GM23338 (cell line): ENCODE results near the gene MON2. TPM values are rescaled to one million over a fixed set of nuclear protein-coding genes. Genes with fewer than 3 reads are reported as not detected.

Experiments used
- ATAC-seq: fragments of 200-7000 bp; cut with Tn5 transposase; 3 replicates; pipeline ENCODE4 v1.9.1; 2020
- DNase-seq: peaks from one replicate; pipeline ENCODE4 v3.0.0-alpha.2; 2015; ENCODE audit warnings: low spot score
- H2AFZ ChIP-seq: fragments of 200-600 bp; sonication (generic); 2 replicates; pipeline ENCODE4 v1.8.0; 2016; ENCODE audit warnings: antibody characterized with exemption, mild to moderate bottlenecking, moderate library complexity
- H3F3A ChIP-seq: fragments of 200-600 bp; sonication (generic); replicated peaks from 2 replicates; pipeline ENCODE4 v1.8.0; 2017; ENCODE audit warnings: antibody characterized with exemption, mixed run types, low read depth
- H3K27ac ChIP-seq: fragments of 200-600 bp; sonication (generic); 2 replicates; pipeline ENCODE4 v1.6.1; 2016; ENCODE audit warnings: low read depth
- H3K27me3 ChIP-seq: fragments of 200-600 bp; sonication (generic); 2 replicates; pipeline ENCODE4 v1.8.0; 2016; ENCODE audit warnings: mild to moderate bottlenecking, mixed run types, moderate library complexity; ENCODE audit not compliant: insufficient read depth
- H3K36me3 ChIP-seq: fragments of 200-600 bp; sonication (generic); 2 replicates; pipeline ENCODE4 v1.8.0; 2016; ENCODE audit warnings: mild to moderate bottlenecking; ENCODE audit not compliant: insufficient read depth
- H3K4me1 ChIP-seq: fragments of 200-600 bp; sonication (generic); 2 replicates; pipeline ENCODE4 v1.8.0; 2016; ENCODE audit warnings: mild to moderate bottlenecking, moderate library complexity; ENCODE audit not compliant: insufficient read depth
- H3K4me2 ChIP-seq: fragments of 200-600 bp; sonication (generic); 2 replicates; pipeline ENCODE4 v1.7.1; 2017; ENCODE audit warnings: mixed run types
- H3K4me3 ChIP-seq: fragments of 200-600 bp; sonication (generic); 2 replicates; pipeline ENCODE4 v1.6.1; 2016; ENCODE audit warnings: mixed run types
- H3K79me2 ChIP-seq: fragments of 200-600 bp; sonication (generic); replicated peaks from 2 replicates; pipeline ENCODE4 v1.8.0; 2017; ENCODE audit warnings: mild to moderate bottlenecking; ENCODE audit not compliant: insufficient read depth
- H3K9me2 ChIP-seq: fragments of 200-600 bp; sonication (generic); 2 replicates; pipeline ENCODE4 v1.8.0; 2017; ENCODE audit not compliant: insufficient read depth
- H4K20me1 ChIP-seq: fragments of 200-600 bp; sonication (generic); replicated peaks from 2 replicates; pipeline ENCODE4 v1.8.0; 2017; ENCODE audit warnings: mild to moderate bottlenecking; ENCODE audit not compliant: insufficient read depth
- H3K27ac Mint-ChIP-seq: 2 replicates; pipeline ENCODE4 v1.8.0; 2020; ENCODE audit warnings: inconsistent platforms, mild to moderate bottlenecking, moderate library complexity, mixed read lengths
- H3K27me3 Mint-ChIP-seq: 3 replicates; pipeline ENCODE4 v1.8.0; 2022; ENCODE audit warnings: low read depth, mild to moderate bottlenecking, moderate library complexity, mixed read lengths, inconsistent platforms; ENCODE audit not compliant: insufficient read depth, poor library complexity
- H3K36me3 Mint-ChIP-seq: 3 replicates; pipeline ENCODE4 v1.8.0; 2021; ENCODE audit warnings: low read depth, mild to moderate bottlenecking, inconsistent platforms, moderate library complexity, mixed read lengths
- H3K4me1 Mint-ChIP-seq: 3 replicates; pipeline ENCODE4 v1.8.0; 2020; ENCODE audit warnings: mild to moderate bottlenecking, inconsistent platforms, mixed read lengths
- H3K4me3 Mint-ChIP-seq: 3 replicates; pipeline ENCODE4 v1.8.0; 2021; ENCODE audit warnings: moderate library complexity, mild to moderate bottlenecking, inconsistent platforms, mixed read lengths
- H3K9me3 Mint-ChIP-seq: 3 replicates; pipeline ENCODE4 v1.8.0; 2020; ENCODE audit warnings: moderate library complexity, mild to moderate bottlenecking, inconsistent platforms, mixed read lengths
- CREB1 ChIP-seq: fragments of 250-450 bp; sonication (Bioruptor Pico); IDR thresholded peaks from 2 replicates; pipeline ENCODE4 v1.5.0; 2020; ENCODE audit warnings: low read depth, mild to moderate bottlenecking, moderate library complexity
- EZH2 ChIP-seq: fragments of 200-600 bp; sonication (generic); IDR thresholded peaks from one replicate; pipeline ENCODE4 v1.8.0; 2017; ENCODE audit warnings: antibody characterized with exemption, mild to moderate bottlenecking, low read depth; ENCODE audit not compliant: unreplicated experiment
- EZH2phosphoT487 ChIP-seq: fragments of 200-600 bp; sonication (generic); IDR thresholded peaks from one replicate; pipeline ENCODE4 v1.8.1; 2018; ENCODE audit warnings: antibody characterized with exemption; ENCODE audit not compliant: unreplicated experiment
- JUNB ChIP-seq: IDR thresholded peaks from one replicate; pipeline ENCODE4 v1.6.1; 2016; ENCODE audit warnings: antibody characterized with exemption; ENCODE audit not compliant: unreplicated experiment
- NANOG ChIP-seq: IDR thresholded peaks from 2 replicates; pipeline ENCODE4 v1.6.1; 2016; ENCODE audit warnings: antibody characterized with exemption, borderline replicate concordance
- POLR2AphosphoS5 ChIP-seq: IDR thresholded peaks from 2 replicates; pipeline ENCODE4 v1.6.1; 2016; ENCODE audit warnings: antibody characterized with exemption, low read depth
- STAT1 ChIP-seq: IDR thresholded peaks from one replicate; pipeline ENCODE4 v1.6.1; 2016; ENCODE audit warnings: antibody characterized with exemption; ENCODE audit not compliant: unreplicated experiment
- ZNF114 ChIP-seq: fragments of 250-450 bp; sonication (Bioruptor Pico); IDR thresholded peaks from 2 replicates; pipeline ENCODE4 v1.5.0; 2020; ENCODE audit warnings: mild to moderate bottlenecking, moderate library complexity
- ZNF331 ChIP-seq: fragments of 250-450 bp; sonication (Bioruptor Pico); IDR thresholded peaks from 2 replicates; pipeline ENCODE4 v1.5.0; 2020; ENCODE audit warnings: low read depth, mild to moderate bottlenecking, moderate library complexity
- polyA plus RNA-seq: library from polyadenylated mRNA; unstranded; fragments of >200 nt; fragmentation: Nextera tagmentation; extraction: Ambion mirVana; gene quantifications from 2 replicates; pipeline ENCODE4 v1.2.1, GENCODE V29; 2016
- total RNA-seq: library from RNA; depleted of rRNA; stranded (reverse); fragments of >200 nt; shearing (Covaris generic); gene quantifications from 2 replicates; pipeline ENCODE4 v1.2.3, GENCODE V29; 2014
- TF ChIP-seq, protein P1 (sequence below), 2 experiments: fragments of 200-600 bp in 1 of 2; sonication (generic) in 1 of 2; conservative IDR thresholded peaks; 2 replicates each; pipeline versions ENCODE4 v1.5.1 to v1.6.1; 2016 to 2017; ENCODE audit warnings: antibody characterized with exemption in 2 of 2, low read depth in 2 of 2, mild to moderate bottlenecking in 2 of 2, moderate library complexity in 1 of 2
- TF ChIP-seq, protein P2 (sequence below): IDR thresholded peaks from 2 replicates; pipeline ENCODE4 v1.6.1; 2016; ENCODE audit warnings: antibody characterized with exemption
- TF ChIP-seq, protein P3 (sequence below): IDR thresholded peaks from one replicate; pipeline ENCODE4 v1.6.1; 2018; ENCODE audit warnings: antibody characterized with exemption; ENCODE audit not compliant: unreplicated experiment

MON2 gene
- total and polyA plus RNA-seq, 2 experiments from 2014 or later = 11.0 to 27.3 TPM

DNA sequence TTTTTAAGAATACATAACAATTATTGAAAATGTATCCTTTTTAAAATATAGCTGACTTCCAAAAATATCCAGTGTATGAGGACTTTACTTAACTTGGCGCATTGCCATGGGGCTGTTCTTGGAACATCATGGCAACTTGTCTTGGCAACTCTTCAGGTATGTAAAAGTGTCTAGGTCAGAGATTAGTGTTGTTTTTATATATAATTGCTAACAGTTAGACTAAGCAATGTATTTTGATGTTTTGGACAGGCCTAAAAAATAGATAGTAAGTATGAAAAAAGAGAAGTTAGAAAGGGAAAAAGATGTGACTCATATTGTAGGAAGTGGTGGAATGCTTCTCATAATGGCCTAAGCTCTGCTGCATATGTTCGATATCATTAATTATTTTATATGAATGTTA is 70.9 kb downstream of the MON2 start:
- ATAC-seq = no peak
- Histone ChIP-seq H3K36me3 (peaks cover 11% of the 10 kb centered on the region; the same call in 1 of the 2 replicates), H3K4me1 (no peaks in the 10 kb centered on the region), H3F3A (no peaks in the 10 kb centered on the region), H3K9me2 (no peaks in the 10 kb centered on the region), H2AFZ (no peak overlapping the region), H3K27me3 (no peaks in the 10 kb centered on the region), H3K27ac (no peak overlapping the region), H3K79me2 (no peaks in the 10 kb centered on the region), H4K20me1 (no peaks in the 10 kb centered on the region), H3K4me2 (no peak overlapping the region), H3K4me3 (no peak overlapping the region)
- no peaks in the 10 kb centered on the region for H3K4me1 Mint-ChIP-seq
- no peak overlapping the region for H3K4me3 Mint-ChIP-seq
- peaks cover 12% of the 10 kb centered on the region; the same call in 2 of the 3 replicates for H3K36me3 Mint-ChIP-seq
- TF ChIP-seq CREB1 (no peak), ZNF331 (CRISPR knock-in tag) (no peak)
- TF ChIP-seq, protein P1, sequence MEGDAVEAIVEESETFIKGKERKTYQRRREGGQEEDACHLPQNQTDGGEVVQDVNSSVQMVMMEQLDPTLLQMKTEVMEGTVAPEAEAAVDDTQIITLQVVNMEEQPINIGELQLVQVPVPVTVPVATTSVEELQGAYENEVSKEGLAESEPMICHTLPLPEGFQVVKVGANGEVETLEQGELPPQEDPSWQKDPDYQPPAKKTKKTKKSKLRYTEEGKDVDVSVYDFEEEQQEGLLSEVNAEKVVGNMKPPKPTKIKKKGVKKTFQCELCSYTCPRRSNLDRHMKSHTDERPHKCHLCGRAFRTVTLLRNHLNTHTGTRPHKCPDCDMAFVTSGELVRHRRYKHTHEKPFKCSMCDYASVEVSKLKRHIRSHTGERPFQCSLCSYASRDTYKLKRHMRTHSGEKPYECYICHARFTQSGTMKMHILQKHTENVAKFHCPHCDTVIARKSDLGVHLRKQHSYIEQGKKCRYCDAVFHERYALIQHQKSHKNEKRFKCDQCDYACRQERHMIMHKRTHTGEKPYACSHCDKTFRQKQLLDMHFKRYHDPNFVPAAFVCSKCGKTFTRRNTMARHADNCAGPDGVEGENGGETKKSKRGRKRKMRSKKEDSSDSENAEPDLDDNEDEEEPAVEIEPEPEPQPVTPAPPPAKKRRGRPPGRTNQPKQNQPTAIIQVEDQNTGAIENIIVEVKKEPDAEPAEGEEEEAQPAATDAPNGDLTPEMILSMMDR (conservative IDR thresholded peaks at IDR 0.05; ENCODE audit: low read depth in 2 of 2) = no peak
- no peaks in the 10 kb centered on the region for H3K9me3 Mint-ChIP-seq
- no peaks in the 10 kb centered on the region for H3K27me3 Mint-ChIP-seq
- H3K27ac Mint-ChIP-seq = no peak overlapping the region
- DNase-seq = no peak

- Histone ChIP-seq H3K4me2 (no peak overlapping the region), H3K9me2 (no peaks in the 10 kb centered on the region), H3K27me3 (no peaks in the 10 kb centered on the region), H3K4me3 (no peak overlapping the region), H3F3A (no peaks in the 10 kb centered on the region), H4K20me1 (no peaks in the 10 kb centered on the region), H3K79me2 (no peaks in the 10 kb centered on the region), H3K36me3 (peaks cover 11% of the 10 kb centered on the region; the same call in 1 of the 2 replicates), H2AFZ (no peak overlapping the region), H3K27ac (no peak overlapping the region), H3K4me1 (no peaks in the 10 kb centered on the region)
- Mint-ChIP-seq H3K27me3 (no peaks in the 10 kb centered on the region), H3K4me3 (no peak overlapping the region), H3K27ac (no peak overlapping the region), H3K9me3 (no peaks in the 10 kb centered on the region), H3K36me3 (peaks cover 7% of the 10 kb centered on the region; the same call in 2 of the 3 replicates), H3K4me1 (no peaks in the 10 kb centered on the region)
- TF ChIP-seq JUNB (no peak), ZNF331 (CRISPR knock-in tag) (no peak), EZH2phosphoT487 (no peak), ZNF114 (CRISPR knock-in tag) (no peak), NANOG (no peak), EZH2 (no peak), POLR2AphosphoS5 (no peak), STAT1 (no peak)
- TF ChIP-seq, protein P2, sequence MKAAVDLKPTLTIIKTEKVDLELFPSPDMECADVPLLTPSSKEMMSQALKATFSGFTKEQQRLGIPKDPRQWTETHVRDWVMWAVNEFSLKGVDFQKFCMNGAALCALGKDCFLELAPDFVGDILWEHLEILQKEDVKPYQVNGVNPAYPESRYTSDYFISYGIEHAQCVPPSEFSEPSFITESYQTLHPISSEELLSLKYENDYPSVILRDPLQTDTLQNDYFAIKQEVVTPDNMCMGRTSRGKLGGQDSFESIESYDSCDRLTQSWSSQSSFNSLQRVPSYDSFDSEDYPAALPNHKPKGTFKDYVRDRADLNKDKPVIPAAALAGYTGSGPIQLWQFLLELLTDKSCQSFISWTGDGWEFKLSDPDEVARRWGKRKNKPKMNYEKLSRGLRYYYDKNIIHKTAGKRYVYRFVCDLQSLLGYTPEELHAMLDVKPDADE = no peak
- TF ChIP-seq, protein P3, sequence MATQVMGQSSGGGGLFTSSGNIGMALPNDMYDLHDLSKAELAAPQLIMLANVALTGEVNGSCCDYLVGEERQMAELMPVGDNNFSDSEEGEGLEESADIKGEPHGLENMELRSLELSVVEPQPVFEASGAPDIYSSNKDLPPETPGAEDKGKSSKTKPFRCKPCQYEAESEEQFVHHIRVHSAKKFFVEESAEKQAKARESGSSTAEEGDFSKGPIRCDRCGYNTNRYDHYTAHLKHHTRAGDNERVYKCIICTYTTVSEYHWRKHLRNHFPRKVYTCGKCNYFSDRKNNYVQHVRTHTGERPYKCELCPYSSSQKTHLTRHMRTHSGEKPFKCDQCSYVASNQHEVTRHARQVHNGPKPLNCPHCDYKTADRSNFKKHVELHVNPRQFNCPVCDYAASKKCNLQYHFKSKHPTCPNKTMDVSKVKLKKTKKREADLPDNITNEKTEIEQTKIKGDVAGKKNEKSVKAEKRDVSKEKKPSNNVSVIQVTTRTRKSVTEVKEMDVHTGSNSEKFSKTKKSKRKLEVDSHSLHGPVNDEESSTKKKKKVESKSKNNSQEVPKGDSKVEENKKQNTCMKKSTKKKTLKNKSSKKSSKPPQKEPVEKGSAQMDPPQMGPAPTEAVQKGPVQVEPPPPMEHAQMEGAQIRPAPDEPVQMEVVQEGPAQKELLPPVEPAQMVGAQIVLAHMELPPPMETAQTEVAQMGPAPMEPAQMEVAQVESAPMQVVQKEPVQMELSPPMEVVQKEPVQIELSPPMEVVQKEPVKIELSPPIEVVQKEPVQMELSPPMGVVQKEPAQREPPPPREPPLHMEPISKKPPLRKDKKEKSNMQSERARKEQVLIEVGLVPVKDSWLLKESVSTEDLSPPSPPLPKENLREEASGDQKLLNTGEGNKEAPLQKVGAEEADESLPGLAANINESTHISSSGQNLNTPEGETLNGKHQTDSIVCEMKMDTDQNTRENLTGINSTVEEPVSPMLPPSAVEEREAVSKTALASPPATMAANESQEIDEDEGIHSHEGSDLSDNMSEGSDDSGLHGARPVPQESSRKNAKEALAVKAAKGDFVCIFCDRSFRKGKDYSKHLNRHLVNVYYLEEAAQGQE = no peak
- TF ChIP-seq, protein P1 (conservative IDR thresholded peaks at IDR 0.05; ENCODE audit: low read depth in 2 of 2) = no peak
- ATAC-seq (no peak), DNase-seq (no peak)
Observed at GRCh38 chr12:62540354-62540753, 73.7 kb downstream of the MON2 start.
